ENCODE measurements around the gene CMAS.
"Not testable (repeated sequence)": the region's sequence is repeated elsewhere in the genome, so short reads cannot be mapped to it uniquely, and the experiment has no call there.

The CMAS gene

GRCh38 chr12:22048351-22049041, 2.5 kb downstream of the CMAS start:
- DNase-seq: no peak

DNA sequence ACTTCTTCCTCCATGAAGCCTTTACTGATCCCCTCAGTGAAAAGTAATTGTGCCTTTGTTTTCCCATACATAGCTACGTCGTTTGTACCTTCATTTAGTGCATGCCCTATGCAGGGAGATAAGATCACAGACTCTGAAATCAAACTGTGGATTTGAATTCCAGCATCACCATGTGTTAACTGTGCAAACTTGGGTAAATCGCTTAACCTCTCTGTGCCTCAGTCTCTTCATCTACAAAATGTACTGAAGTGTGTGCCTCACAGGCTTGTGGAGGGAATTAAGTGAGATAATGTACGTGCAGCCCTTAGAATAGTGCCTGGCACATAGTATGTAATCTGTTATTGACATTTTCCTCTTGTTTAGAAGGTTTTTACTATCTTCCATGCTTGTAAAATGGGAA, 4.1 kb downstream of the CMAS start:
- no peak for DNase-seq

DNA sequence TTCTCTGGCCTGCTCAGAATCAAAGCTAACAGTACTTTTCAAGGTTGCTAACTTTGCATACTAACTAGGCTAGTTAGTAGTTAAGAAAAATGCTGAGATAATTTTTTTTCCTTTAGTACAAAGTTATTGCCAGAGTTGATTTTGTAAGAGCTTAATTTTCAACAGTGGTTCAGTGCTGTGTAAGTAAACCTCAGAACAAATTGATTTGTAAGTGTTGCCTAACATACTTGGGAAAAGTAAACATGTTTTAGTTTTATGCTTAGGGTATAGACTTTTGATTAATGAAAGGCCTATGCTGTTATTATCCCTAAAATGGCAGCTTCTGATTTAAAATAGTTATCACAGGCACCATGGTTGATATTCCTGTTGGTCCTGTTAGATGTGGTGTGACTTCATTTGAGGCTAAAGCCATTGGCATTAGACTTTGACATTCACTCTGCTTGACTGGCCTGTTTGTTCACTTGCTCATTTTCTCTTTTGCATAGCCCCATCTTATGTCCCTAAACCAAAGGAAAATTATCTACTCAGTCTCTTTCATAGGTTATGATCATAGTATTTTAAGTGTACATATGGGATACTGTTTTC, 5.2 kb downstream of the CMAS start:
- DNase-seq: no peak

GRCh38 chr12:22052994-22053393, 7.0 kb downstream of the CMAS start:
- not testable (repeated sequence) for DNase-seq

GRCh38 chr12:22054155-22054554, 8.1 kb downstream of the CMAS start:
- DNase-seq: no peak

DNA sequence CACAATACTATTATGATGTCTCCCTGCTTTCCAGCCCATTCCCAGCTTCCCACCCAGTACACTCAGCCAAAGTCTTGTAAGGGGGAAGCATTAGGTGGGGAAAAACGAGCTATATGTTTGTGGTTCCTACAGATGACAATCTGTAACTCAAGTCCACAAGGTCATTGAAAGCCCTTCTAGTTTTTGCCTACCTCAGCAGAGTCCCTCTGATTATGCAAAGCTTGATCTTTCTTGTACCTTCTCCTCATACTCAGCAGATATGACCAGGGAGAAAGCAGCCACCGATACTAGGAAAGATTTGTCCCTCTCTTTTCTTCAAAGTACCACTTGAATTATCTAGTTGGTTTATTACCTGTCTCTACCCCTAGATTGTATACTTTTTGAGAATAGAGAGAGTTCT, 10.6 kb downstream of the CMAS start:
- no peak for DNase-seq

GRCh38 chr12:22059976-22060647, 14.1 kb downstream of the CMAS start:
- DNase-seq: no peak

GRCh38 chr12:22064968-22065367, 18.9 kb downstream of the CMAS start:
- no peak for DNase-seq

DNA sequence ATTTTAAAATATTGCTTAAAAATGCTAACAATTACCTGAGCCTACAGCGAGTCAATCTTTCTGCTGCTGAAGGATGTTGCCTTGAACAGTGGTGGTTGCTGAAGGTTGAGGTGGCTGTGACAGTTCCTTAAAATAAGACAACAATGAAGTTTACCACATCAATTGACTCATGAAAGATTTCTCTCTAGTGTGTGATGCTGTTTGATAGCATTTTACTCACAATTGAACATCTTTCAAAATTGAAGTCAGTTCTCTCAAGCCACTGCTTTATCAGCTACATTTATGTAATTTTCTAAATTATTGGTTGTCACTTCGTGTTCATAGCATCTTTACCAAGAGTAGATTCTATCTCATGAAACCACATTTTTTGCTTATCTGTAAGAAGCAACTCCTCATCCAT, 20.3 kb downstream of the CMAS start:
- no peak for DNase-seq

DNA sequence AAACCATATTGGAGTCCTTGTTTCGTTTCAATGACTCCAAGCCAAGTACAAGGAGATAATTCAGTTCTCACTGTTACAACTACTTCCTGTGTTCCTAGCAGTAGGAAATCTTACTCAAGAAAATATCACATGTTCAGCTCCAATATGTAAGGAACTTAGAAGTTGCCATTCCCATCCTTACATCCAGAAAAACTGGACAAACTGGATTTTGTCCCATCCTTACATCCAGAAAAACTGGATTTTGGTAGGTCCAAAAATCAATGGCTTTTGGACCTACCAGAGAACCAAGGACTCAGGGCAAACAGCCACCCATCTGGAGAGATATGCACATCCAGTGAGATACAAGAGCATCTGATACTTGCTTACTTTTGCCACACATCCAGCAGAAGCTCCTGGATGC, 23.8 kb downstream of the CMAS start:
- no peak for DNase-seq

DNA sequence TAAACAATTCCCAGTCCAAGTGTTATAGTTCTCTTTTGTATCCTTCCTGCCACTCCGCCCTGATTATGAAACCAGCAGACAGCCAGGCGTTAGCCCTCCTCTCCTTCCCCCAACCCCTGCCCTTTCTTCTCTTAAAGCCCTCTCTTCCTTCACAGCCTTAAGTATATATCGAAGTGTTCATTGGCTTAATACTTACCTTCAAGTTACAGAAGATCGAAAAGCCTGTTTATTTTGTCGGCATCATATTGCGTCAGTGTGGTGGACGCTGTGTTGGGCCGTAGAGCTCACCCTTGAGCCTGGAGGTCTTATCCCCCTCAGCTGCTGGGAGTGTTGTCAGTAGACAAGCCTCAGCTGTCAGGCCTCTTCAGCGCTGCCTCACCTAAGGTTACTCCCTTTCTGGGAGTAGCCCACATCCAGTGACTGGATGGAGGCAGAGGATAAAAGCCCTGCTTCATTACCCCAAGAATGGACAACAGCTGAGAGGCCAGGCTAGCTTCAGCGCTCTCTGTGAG, 36.2 kb downstream of the CMAS start:
- DNase-seq: no peak

DNA sequence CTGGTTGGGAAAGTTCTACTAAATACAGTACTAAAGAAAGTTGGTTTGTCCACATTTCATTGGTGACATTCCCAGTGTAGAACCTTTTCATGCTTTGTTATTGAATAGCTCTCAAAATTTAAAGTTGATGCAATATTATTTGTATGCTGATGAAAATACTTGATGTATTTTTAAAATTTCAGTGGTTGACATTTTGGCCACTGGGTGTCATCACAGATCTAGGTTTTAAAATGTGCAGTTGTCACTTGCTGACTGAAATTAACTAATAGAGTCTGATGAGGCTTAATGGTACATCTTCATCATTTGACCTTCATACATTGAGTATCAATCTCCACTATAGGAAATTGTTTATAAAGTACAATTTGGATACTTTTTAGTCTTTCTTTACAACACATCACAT, 37.1 kb downstream of the CMAS start:
- DNase-seq: no peak

GRCh38 chr12:22084852-22085251, 38.8 kb downstream of the CMAS start:
- DNase-seq: no peak

DNA sequence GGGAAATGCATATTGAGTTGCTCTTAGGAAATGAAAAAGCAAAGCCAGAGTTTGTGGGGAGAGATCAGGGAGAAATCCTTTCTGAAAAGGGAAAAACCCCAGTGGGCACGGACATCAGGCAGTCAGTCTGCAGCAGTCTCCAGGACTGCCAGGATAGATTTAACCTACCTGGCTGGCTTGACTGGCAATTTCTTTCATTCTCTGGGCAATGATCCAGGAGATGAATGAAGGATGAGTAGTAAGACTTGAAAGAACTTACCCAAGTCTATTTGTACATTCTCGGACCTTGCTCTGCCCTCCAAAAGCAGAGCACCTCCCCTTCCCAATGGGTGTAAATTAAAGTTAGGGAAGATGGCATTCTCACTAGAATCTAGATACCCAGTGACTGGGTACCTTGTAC, 42.9 kb downstream of the CMAS start:
- DNase-seq: no peak

DNA sequence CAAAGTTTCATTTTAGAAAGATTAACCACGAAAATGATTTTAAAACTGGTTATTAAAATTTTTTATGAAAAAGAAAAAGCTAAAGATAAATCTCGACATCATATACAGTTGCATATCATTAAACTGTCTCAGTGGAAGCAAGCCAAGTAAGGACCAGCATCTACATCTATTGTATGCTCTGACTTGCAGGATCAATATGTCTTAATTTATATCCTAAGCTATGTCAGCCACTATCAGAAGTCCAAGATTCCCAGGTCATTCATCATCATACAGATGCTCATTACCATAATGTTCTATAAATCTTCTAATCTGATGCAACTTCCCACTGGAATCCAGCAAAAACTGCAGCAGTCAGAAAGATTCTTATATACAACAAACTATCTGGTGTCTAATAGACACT, 43.5 kb downstream of the CMAS start:
- DNase-seq: no peak

DNA sequence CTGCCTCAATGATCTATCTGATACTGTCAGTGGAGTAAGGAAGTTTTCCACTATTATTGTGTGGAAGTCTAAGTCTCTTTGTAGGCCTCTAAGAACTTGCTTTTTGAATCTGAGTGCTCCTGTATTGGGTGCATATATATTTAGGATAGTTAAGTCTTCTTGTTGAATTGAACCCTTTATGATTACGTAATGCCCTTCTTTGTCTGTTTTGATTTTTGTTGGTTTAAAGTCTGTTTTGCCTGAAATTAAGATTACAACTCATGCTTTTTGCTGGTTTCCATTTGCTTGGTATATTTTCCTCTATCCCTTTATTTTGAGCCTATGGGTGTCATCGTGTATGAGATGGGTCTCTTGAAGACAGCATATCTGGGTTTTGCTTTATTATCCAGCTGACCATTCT, 53.0 kb downstream of the CMAS start:
- DNase-seq: not testable (repeated sequence)

DNA sequence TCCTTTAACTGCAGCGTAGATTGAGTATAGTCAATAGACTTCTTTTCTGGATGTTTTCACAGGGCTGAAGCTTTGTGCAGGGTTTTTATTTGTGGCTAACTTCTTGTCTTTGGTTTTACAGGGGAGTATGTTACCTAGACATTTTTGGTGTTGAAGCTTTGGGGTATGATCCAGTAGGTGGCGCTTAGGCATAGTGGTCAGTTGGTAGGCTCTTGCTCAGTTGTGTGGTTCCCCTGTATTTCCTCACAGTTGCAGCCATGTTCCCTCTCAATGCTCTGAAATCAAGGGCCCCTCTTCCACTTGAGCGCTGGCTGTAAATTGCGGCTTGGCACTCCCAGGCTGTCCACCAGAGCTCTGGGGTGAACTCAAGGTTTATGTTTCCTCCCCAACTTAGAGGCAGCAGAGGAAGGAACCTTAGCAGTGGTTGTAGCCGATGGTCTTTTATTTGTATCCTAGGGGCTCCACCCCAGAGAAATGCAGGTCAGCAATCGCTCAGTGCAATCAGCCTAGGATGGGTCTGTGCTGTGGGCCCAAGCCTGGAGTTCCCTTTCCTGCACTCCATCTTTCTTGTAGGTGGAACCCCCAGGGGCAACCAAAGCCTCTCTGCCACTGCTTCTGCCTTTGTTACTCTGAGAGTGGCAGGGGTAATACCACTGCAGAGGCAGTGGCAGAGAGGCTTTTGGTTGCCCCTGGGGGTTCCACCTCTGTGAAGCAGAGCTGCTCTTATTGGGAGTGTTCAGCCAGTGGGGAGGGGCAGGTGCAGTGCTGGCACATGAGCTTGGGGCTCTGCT, 55.1 kb downstream of the CMAS start:
- no peak for DNase-seq

DNA sequence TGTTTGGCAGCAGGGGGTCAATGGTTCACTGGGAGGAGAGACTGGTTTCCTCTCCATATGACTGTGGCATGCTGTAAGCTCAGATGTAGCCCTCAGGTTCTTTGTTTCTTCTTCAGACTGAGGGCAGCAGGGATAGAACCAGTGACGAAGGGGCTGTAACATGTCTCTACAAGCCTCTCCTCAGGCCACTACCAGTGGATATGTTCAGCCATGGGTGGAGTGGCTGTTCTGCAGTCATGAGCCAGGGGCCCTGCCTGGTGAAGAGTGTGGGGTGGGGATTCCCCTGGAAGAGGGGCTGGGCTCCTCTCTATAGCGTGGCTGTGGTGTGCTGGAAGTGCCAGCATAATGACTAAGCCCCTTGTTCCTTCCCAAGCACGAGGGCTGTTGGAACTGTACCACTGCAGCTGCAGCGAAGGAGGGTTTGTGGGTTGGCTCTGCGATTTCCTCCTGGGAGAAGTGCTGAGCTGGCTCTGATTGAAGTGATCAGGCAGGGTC, 55.8 kb downstream of the CMAS start:
- DNase-seq: no peak

DNA sequence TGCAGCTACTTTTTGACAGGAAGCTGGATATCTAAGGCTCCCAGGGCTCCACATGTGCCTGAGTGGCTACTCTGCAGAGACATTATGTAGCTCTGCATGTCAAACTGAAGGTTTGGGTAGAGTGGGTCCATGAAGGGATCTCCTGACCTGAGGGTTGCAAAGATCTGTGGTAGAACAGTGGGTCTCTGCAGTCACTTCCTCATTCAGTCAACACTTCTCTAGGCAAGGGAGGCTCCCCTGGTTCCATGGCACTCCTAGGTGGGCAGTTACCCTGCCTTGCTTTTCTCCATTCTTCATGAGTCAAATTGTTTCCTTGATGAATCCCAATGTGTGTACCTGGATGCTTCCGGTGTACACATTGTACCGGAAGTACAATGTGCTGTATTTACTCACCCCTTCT, 57.4 kb downstream of the CMAS start:
- DNase-seq: no peak

DNA sequence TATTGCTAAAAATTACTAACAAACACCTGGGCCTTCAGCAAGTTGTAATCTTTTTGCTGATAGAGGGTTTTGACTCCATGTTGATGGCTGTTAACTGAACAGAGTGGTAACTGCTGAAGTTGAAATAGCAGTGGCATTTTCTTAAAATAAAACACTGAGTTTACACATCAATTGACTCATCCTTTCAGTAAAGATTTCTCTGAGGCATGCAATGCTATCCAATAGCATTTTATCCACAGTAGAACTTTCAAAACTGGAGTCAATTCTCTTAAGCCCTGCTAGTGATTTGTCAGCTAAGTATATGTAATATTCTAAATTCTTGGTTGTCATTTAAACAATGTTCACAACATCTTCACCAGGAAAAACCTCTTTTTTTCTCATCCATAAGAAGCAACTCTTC, 59.5 kb downstream of the CMAS start:
- DNase-seq: no peak

DNA sequence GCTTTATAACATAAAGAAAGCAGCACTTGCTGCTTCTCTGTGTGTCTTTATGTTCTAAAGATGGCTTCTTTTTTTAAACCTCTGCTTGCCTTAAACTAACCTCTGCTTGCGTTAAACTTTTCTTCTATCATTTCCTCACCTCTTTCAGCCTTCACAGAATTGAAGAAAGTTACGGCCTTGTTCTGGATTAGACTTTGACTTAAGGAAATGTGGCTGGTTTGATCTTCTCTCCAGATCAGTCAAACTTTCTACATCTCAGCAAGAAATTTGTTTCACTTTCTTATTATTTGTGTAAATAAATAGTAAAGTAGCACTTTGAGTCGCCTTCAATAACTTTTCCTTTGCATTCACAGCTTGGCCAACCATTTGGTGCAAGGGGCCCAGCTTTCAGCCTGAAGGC, 64.2 kb downstream of the CMAS start:
- no peak for DNase-seq

Data from NCI-H2171 (cell line).